HG02973 (cell line): ENCODE results near the gene ZFP36L1.
A peak's percentile ranks its signal among the peaks of the same experiment; 100 is the strongest.

ENCODE experiments used
- ATAC-seq: cut with Tn5 transposase; IDR thresholded peaks from one replicate; pipeline ENCODE4 v1.9.1; 2021; ENCODE audit warnings: moderate library complexity; ENCODE audit not compliant: unreplicated experiment

ZFP36L1 gene

GRCh38 chr14:68816183-68816942, 23.5 kb upstream of the ZFP36L1 start:
- ATAC-seq: peak; percentile 42

- no peak for ATAC-seq
Observed at GRCh38 chr14:68815298-68816182, 22.7 kb upstream of the ZFP36L1 start.

GRCh38 chr14:68814539-68815297, 21.9 kb upstream of the ZFP36L1 start:
- no peak for ATAC-seq

- ATAC-seq: no peak
Observed at GRCh38 chr14:68814238-68814538, 21.3 kb upstream of the ZFP36L1 start.

GRCh38 chr14:68813318-68813838, 20.5 kb upstream of the ZFP36L1 start:
- ATAC-seq: no peak

GRCh38 chr14:68811171-68811570, 18.3 kb upstream of the ZFP36L1 start:
- no peak for ATAC-seq

- ATAC-seq: no peak
Observed at GRCh38 chr14:68810173-68811153, 17.6 kb upstream of the ZFP36L1 start.

GRCh38 chr14:68809524-68809923, 16.7 kb upstream of the ZFP36L1 start:
- ATAC-seq: no peak

- ATAC-seq: no peak
Observed at GRCh38 chr14:68808696-68809480, 16.0 kb upstream of the ZFP36L1 start.

- ATAC-seq: no peak
Observed at GRCh38 chr14:68807987-68808386, 15.1 kb upstream of the ZFP36L1 start.

GRCh38 chr14:68807148-68807600, 14.3 kb upstream of the ZFP36L1 start:
- no peak for ATAC-seq

- no peak for ATAC-seq
Observed at GRCh38 chr14:68806526-68807147, 13.8 kb upstream of the ZFP36L1 start.

GRCh38 chr14:68805414-68805813, 12.5 kb upstream of the ZFP36L1 start:
- no peak for ATAC-seq

- no peak for ATAC-seq
Observed at GRCh38 chr14:68801631-68802030, 8.8 kb upstream of the ZFP36L1 start.

- no peak for ATAC-seq
Observed at GRCh38 chr14:68800953-68801352, 8.1 kb upstream of the ZFP36L1 start.

GRCh38 chr14:68800390-68800789, 7.5 kb upstream of the ZFP36L1 start:
- ATAC-seq: no peak

- no peak for ATAC-seq
Observed at GRCh38 chr14:68798621-68799020, 5.8 kb upstream of the ZFP36L1 start.

- ATAC-seq: no peak
Observed at GRCh38 chr14:68797121-68797670, 4.3 kb upstream of the ZFP36L1 start.
